ENCODE measurements around the gene EXT2.

DNA sequence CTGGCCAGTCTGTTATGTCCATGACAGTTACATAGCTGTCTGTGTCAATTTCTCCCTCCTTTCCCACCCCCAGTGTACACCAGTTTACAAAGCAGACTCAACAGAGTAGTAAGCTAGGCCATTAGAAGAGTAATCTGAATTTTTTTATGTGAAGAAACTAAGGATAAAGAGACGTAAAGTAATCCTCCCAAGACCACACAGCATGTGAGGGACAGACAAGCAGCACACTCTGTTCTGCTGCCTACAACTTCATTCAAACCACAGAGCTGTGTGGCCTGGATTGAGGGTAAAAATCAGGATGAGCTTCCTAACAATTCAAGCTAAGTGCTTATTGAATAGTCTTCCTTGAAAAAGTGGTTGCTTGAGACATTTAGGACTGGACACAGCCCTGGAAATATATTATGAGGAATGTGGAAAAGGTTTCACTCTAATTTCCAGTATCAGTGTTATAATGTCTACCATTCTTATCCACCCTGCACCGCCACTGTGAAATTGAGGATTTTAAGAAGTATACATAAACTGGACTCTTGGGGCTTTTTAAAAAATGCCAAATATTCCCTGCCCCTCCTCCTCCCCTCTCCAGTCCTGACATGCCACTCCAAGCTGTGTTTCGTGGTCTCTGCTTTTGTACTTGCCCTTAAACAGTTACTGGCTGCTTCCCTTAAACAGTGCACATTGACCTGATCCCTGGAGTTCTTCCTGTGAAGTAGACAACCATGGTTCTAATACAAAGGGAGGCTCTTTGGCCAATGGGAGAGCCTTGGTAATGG lies 40.9 kb downstream of the EXT2 start:
- TF ChIP-seq POLR2A (IDR thresholded peaks at IDR 0.05) (no peak), CTCF (IDR thresholded peaks at IDR 0.05 in 4 of 5, conservative IDR thresholded peaks at IDR 0.05 in 1 of 5) (no peak)
